OCI-LY7 (cell line): Measurements from ENCODE around the gene HDGF.

Experiments
- CTCF ChIP-seq: fragments of 200-600 bp; sonication (generic); conservative IDR thresholded peaks from 2 replicates; pipeline ENCODE4 v1.5.1; 2014; ENCODE audit warnings: mild to moderate bottlenecking, antibody characterized with exemption, low read length, moderate library complexity, mixed read lengths
- EZH2phosphoT487 ChIP-seq: fragments of 200-600 bp; sonication (generic); IDR thresholded peaks from 2 replicates; pipeline ENCODE4 v1.6.1; 2018; ENCODE audit warnings: low read depth, borderline replicate concordance, mild to moderate bottlenecking, mixed run types, antibody characterized with exemption, low read length, moderate library complexity, mixed read lengths

- TF ChIP-seq CTCF = no peak
- TF ChIP-seq EZH2phosphoT487 = no peak
Measured at GRCh38 chr1:156760796-156761104, 9.3 kb upstream of the HDGF start.
